Measurements from ENCODE around the gene RNF223.

GRCh38 chr1:1120866-1121591 lies 46.9 kb upstream of the RNF223 start:
- no peak for TF ChIP-seq FOXS1 (CRISPR knock-in tag; IDR thresholded peaks at IDR 0.05)
- no peak for TF ChIP-seq CTCF (IDR thresholded peaks at IDR 0.05)
- no peak for TF ChIP-seq POLR2A (IDR thresholded peaks at IDR 0.05; ENCODE audit: low read length)
